Measurements from ENCODE around the gene ADCK2. TPM values are rescaled to one million over a fixed set of nuclear protein-coding genes. Genes with fewer than 3 reads are reported as not detected.

The ADCK2 gene
- total RNA-seq, 4 donors from 2014 or later, result 19.2 to 43.5 (median 26.8) TPM

- no peaks in the 10 kb centered on the region for H3K36me3 ChIP-seq
- no peak for DNase-seq (ENCODE audit: extremely low spot score)
- peaks cover 0 to 3% (median 0%) of the 10 kb centered on the region in 4 donors for H3K27me3 ChIP-seq
- H3K4me3 ChIP-seq, result peak overlapping the region; percentile 68 to 92 (median 88)
- WGBS, result 45% methylated on average over 6 of the region's 6 CpGs
- H3K4me1 ChIP-seq, result peaks cover 54 to 89% (median 84%) of the 10 kb centered on the region in 4 donors
- H3K27ac ChIP-seq (replicated peaks in 1 of 4), result peak overlapping the region; percentile 91 to 98 (median 97)
- TF ChIP-seq POLR2A (IDR thresholded peaks at IDR 0.05; ENCODE audit: low read depth) (no peak), EP300 (IDR thresholded peaks at IDR 0.05) (no peak), CTCF (IDR thresholded peaks at IDR 0.05) (peak; percentile 31 to 41 (median 36)), POLR2AphosphoS5 (IDR thresholded peaks at IDR 0.05) (peak in 1 of 2 donors; percentile 86)
- intact Hi-C loops (cut with DNase I), result no loop called here
- H3K9me3 ChIP-seq, result no peaks in the 10 kb centered on the region
These were observed 34.5 kb upstream of the ADCK2 start for GRCh38 chr7:140638173-140638791.

GRCh38 chr7:140639366-140640053 is 33.2 kb upstream of the ADCK2 start:
- Histone ChIP-seq H3K9me3 (no peaks in the 10 kb centered on the region), H3K4me3 (peak overlapping the region; percentile 68 to 92 (median 88)), H3K36me3 (no peaks in the 10 kb centered on the region), H3K27ac (replicated peaks in 1 of 4) (peak overlapping the region; percentile 91 to 98 (median 97)), H3K27me3 (peaks cover 0 to 3% (median 0%) of the 10 kb centered on the region in 4 donors), H3K4me1 (peaks cover 52 to 87% (median 85%) of the 10 kb centered on the region in 4 donors)
- intact Hi-C loops (cut with DNase I), result loop anchor here (2.0 kb wide), 1 partner anchor 73 kb away; no protein-coding TSS in a partner anchor
- no peak for DNase-seq (ENCODE audit: extremely low spot score)
- TF ChIP-seq POLR2AphosphoS5 (IDR thresholded peaks at IDR 0.05) (peak in 1 of 2 donors; percentile 4), EP300 (IDR thresholded peaks at IDR 0.05) (no peak)
- 10% methylated on average over 14 of the region's 15 CpGs for WGBS

GRCh38 chr7:140640060-140640637 is 32.6 kb upstream of the ADCK2 start:
- peaks cover 47 to 80% (median 78%) of the 10 kb centered on the region in 4 donors for H3K4me1 ChIP-seq
- peak overlapping the region; percentile 91 to 98 (median 97) for H3K27ac ChIP-seq (replicated peaks in 1 of 4)
- peak overlapping the region; percentile 68 to 92 (median 88) for H3K4me3 ChIP-seq
- WGBS, result 0% methylated on average over 3 of the region's 74 CpGs
- H3K9me3 ChIP-seq, result no peaks in the 10 kb centered on the region
- TF ChIP-seq POLR2AphosphoS5 (IDR thresholded peaks at IDR 0.05) (peak in 1 of 2 donors; percentile 33), CTCF (IDR thresholded peaks at IDR 0.05) (no peak), EP300 (IDR thresholded peaks at IDR 0.05) (no peak)
- H3K27me3 ChIP-seq, result peaks cover 0 to 3% (median 0%) of the 10 kb centered on the region in 4 donors
- H3K36me3 ChIP-seq, result no peaks in the 10 kb centered on the region
- no peak for DNase-seq (ENCODE audit: extremely low spot score)
- intact Hi-C loops (cut with DNase I), result loop anchor here (2.0 kb wide), 1 partner anchor 73 kb away; no protein-coding TSS in a partner anchor

GRCh38 chr7:140640727-140641523 is 31.8 kb upstream of the ADCK2 start, which contains the start of gene DENND2A:
Gene DENND2A (minus strand): TSS chr7:140640813. CDS start chr7:140602397, 38,416 bp downstream.
- Histone ChIP-seq H3K9me3 (no peaks in the 10 kb centered on the region), H3K27me3 (peaks cover 0 to 3% (median 0%) of the 10 kb centered on the region in 4 donors), H3K27ac (replicated peaks in 1 of 4) (peak within 1 kb of the TSS; percentile 91 to 98 (median 97)), H3K36me3 (no peaks in the 10 kb centered on the region), H3K4me1 (peaks cover 39 to 72% (median 70%) of the 10 kb centered on the region in 4 donors), H3K4me3 (peak within 1 kb of the TSS; percentile 68 to 92 (median 88))
- DNase-seq (ENCODE audit: extremely low spot score), result no peak
- WGBS, result 4% methylated on average over 17 of the region's 78 CpGs
- intact Hi-C loops (cut with DNase I), result loop anchor here (2.0 kb wide), 1 partner anchor 74 kb away; no protein-coding TSS in a partner anchor
- TF ChIP-seq POLR2A (IDR thresholded peaks at IDR 0.05; ENCODE audit: low read depth) (no peak), POLR2AphosphoS5 (IDR thresholded peaks at IDR 0.05) (peak; percentile 47 to 54), EP300 (IDR thresholded peaks at IDR 0.05) (peak; percentile 56), CTCF (IDR thresholded peaks at IDR 0.05) (no peak)
